PC-9 (cell line): ENCODE measurements around the gene LRRTM3. TPM values are rescaled to one million over a fixed set of nuclear protein-coding genes. Genes with fewer than 3 reads are reported as not detected.

Experiments used
- BruUV-seq: library from RNA; stranded (reverse); fragments of 400-500 nt; replicated peaks from 2 replicates; lab custom pipeline; 2021; lab: Mats Ljungman, UMichigan
- CTCF ChIA-PET: fragments of 300-600 bp; sonication (Branson Sonifier 250); formaldehyde crosslinking; loops from one replicate; lab custom pipeline; 2022; ENCODE audit warnings: antibody characterized with exemption; lab: Charles Lee
- POLR2A ChIA-PET: fragments of 300-600 bp; sonication (Branson Sonifier 250); formaldehyde crosslinking; loops from one replicate; lab custom pipeline; 2022; ENCODE audit warnings: antibody characterized with exemption; ENCODE audit not compliant: unreplicated experiment; lab: Charles Lee
- DNase-seq, 2 experiments: peaks; one replicate each; pipeline versions ENCODE4 v3.0.0 to v3.0.0-alpha.2; 2015 to 2022; ENCODE audit warnings: mixed read lengths in 1 of 2
- H2AFZ ChIP-seq: fragments of 200-600 bp; sonication (generic); 2 replicates; pipeline ENCODE4 v1.8.1; 2017; ENCODE audit warnings: antibody characterized with exemption
- H3F3A ChIP-seq: fragments of 200-600 bp; sonication (generic); 2 replicates; pipeline ENCODE4 v1.8.1; 2017; ENCODE audit warnings: antibody characterized with exemption, mild to moderate bottlenecking, low read depth; ENCODE audit not compliant: insufficient read depth
- H3K27ac ChIP-seq: fragments of 200-600 bp; sonication (generic); 2 replicates; pipeline ENCODE4 v1.6.1; 2016; ENCODE audit warnings: mixed run types
- H3K27me3 ChIP-seq: fragments of 200-600 bp; sonication (generic); 2 replicates; pipeline ENCODE4 v1.6.1; 2016; ENCODE audit warnings: low read depth, mixed run types; ENCODE audit not compliant: insufficient read depth
- H3K36me3 ChIP-seq: fragments of 200-600 bp; sonication (generic); 2 replicates; pipeline ENCODE4 v1.6.1; 2016; ENCODE audit warnings: low read depth, mixed run types
- H3K4me1 ChIP-seq: fragments of 200-600 bp; sonication (generic); replicated peaks from 2 replicates; pipeline ENCODE4 v1.6.1; 2016; ENCODE audit warnings: mixed run types; ENCODE audit not compliant: insufficient read depth
- H3K4me2 ChIP-seq: fragments of 200-600 bp; sonication (generic); 2 replicates; pipeline ENCODE4 v1.6.1; 2017; ENCODE audit warnings: mixed run types
- H3K4me3 ChIP-seq: fragments of 200-600 bp; sonication (generic); 2 replicates; pipeline ENCODE4 v1.6.1; 2016; ENCODE audit warnings: mixed run types
- H3K79me2 ChIP-seq: fragments of 200-600 bp; sonication (generic); 2 replicates; pipeline ENCODE4 v1.6.1; 2017; ENCODE audit warnings: low read depth, mixed run types
- H3K9me2 ChIP-seq: fragments of 200-600 bp; sonication (generic); 2 replicates; pipeline ENCODE4 v1.8.1; 2017; ENCODE audit warnings: mild to moderate bottlenecking; ENCODE audit not compliant: insufficient read depth
- H3K9me3 ChIP-seq: fragments of 200-600 bp; sonication (generic); 2 replicates; pipeline ENCODE4 v1.8.1; 2016; ENCODE audit warnings: low read depth; ENCODE audit not compliant: insufficient read depth
- H4K20me1 ChIP-seq: fragments of 200-600 bp; sonication (generic); 2 replicates; pipeline ENCODE4 v1.8.1; 2017; ENCODE audit not compliant: insufficient read depth
- CTCF ChIP-seq: fragments of 200-600 bp; sonication (generic); conservative IDR thresholded peaks from 2 replicates; pipeline ENCODE4 v1.6.1; 2017; ENCODE audit warnings: mixed run types, antibody characterized with exemption, mild to moderate bottlenecking, moderate library complexity
- EZH2 ChIP-seq: fragments of 200-600 bp; sonication (generic); IDR thresholded peaks from 2 replicates; pipeline ENCODE4 v1.8.0; 2017; ENCODE audit warnings: antibody characterized with exemption, low read depth
- intact Hi-C: fragments of 100-400 bp; cut with micrococcal nuclease; formaldehyde crosslinking; loops from one replicate; pipeline ENCODE4 v1.10.0; 2022; ENCODE audit not compliant: unreplicated experiment
- total RNA-seq: library from RNA; stranded (reverse); gene quantifications from 2 replicates; pipeline ENCODE4 v1.2.3, GENCODE V29; 2021

LRRTM3 gene
- total RNA-seq, 1 experiment from 2014 or later, result not detected

- DNase-seq, result no peak
- Histone ChIP-seq H3K4me1 (no peaks in the 10 kb centered on the region), H3K36me3 (no peaks in the 10 kb centered on the region), H2AFZ (no peak overlapping the region), H3K4me3 (no peak overlapping the region), H3K27ac (no peak overlapping the region), H3K79me2 (no peaks in the 10 kb centered on the region), H3K4me2 (no peak overlapping the region), H3K9me3 (no peaks in the 10 kb centered on the region), H3F3A (no peaks in the 10 kb centered on the region), H3K9me2 (no peaks in the 10 kb centered on the region), H3K27me3 (no peaks in the 10 kb centered on the region), H4K20me1 (no peaks in the 10 kb centered on the region)
- BruUV-seq, result no TSS peak
- intact Hi-C loops, result no loop called here
- TF ChIP-seq EZH2 (no peak), CTCF (no peak)
- ChIA-PET POLR2A (no interaction called here), CTCF (no interaction called here)
These were observed 57.1 kb downstream of the LRRTM3 start for GRCh38 chr10:66982792-66983474.

- no peaks in the 10 kb centered on the region for H3K4me1 ChIP-seq
- no peaks in the 10 kb centered on the region for H3F3A ChIP-seq
- ChIA-PET CTCF (no interaction called here), POLR2A (no interaction called here)
- H3K27me3 ChIP-seq, result no peaks in the 10 kb centered on the region
- no TSS peak for BruUV-seq
- TF ChIP-seq EZH2 (no peak), CTCF (no peak)
- no peak for DNase-seq
- H2AFZ ChIP-seq, result no peak overlapping the region
- no peak overlapping the region for H3K27ac ChIP-seq
- no peaks in the 10 kb centered on the region for H4K20me1 ChIP-seq
- H3K4me2 ChIP-seq, result no peak overlapping the region
- H3K9me3 ChIP-seq, result no peaks in the 10 kb centered on the region
- H3K79me2 ChIP-seq, result no peaks in the 10 kb centered on the region
- no peaks in the 10 kb centered on the region for H3K36me3 ChIP-seq
- no peak overlapping the region for H3K4me3 ChIP-seq
- intact Hi-C loops, result no loop called here
- no peaks in the 10 kb centered on the region for H3K9me2 ChIP-seq
These were observed 57.6 kb downstream of the LRRTM3 start for GRCh38 chr10:66983475-66983818.

- intact Hi-C loops, result no loop called here
- Histone ChIP-seq H3K79me2 (no peaks in the 10 kb centered on the region), H3K36me3 (no peaks in the 10 kb centered on the region), H4K20me1 (no peaks in the 10 kb centered on the region), H3K9me2 (no peaks in the 10 kb centered on the region; the same call in 1 of the 2 replicates), H3K4me2 (no peak overlapping the region), H3K9me3 (no peaks in the 10 kb centered on the region), H3K4me3 (no peak overlapping the region), H3K4me1 (no peaks in the 10 kb centered on the region), H3F3A (no peaks in the 10 kb centered on the region), H2AFZ (no peak overlapping the region), H3K27ac (no peak overlapping the region), H3K27me3 (no peaks in the 10 kb centered on the region)
- CTCF ChIA-PET, result no interaction called here
- DNase-seq, result no peak
- BruUV-seq, result no TSS peak
- POLR2A ChIA-PET, result no interaction called here
- TF ChIP-seq EZH2 (no peak), CTCF (no peak)
These were observed 64.5 kb downstream of the LRRTM3 start for GRCh38 chr10:66990143-66990830.
